Ishikawa (cell line): Measurements from ENCODE around the gene TEX29.

Source experiments
- CEBPB ChIP-seq: IDR thresholded peaks from 2 replicates; pipeline ENCODE4 v1.6.1; 2012
- CREB1 ChIP-seq: IDR thresholded peaks from 2 replicates; pipeline ENCODE4 v1.6.1; 2012; ENCODE audit warnings: low read depth
- EGR1 ChIP-seq: IDR thresholded peaks from 2 replicates; pipeline ENCODE4 v1.6.1; 2012
- EP300 ChIP-seq: IDR thresholded peaks from 2 replicates; pipeline ENCODE4 v1.6.1; 2012; ENCODE audit warnings: borderline replicate concordance
- FOXM1 ChIP-seq: IDR thresholded peaks from 2 replicates; pipeline ENCODE4 v1.6.1; 2012; ENCODE audit warnings: low read depth, borderline replicate concordance
- MAX ChIP-seq: IDR thresholded peaks from 2 replicates; pipeline ENCODE4 v1.6.1; 2012
- NFIC ChIP-seq: IDR thresholded peaks from 2 replicates; pipeline ENCODE4 v1.6.1; 2012
- RAD21 ChIP-seq: IDR thresholded peaks from 2 replicates; pipeline ENCODE4 v1.6.1; 2012; ENCODE audit warnings: low read depth
- REST ChIP-seq: IDR thresholded peaks from 2 replicates; pipeline ENCODE4 v1.6.1; 2012; ENCODE audit warnings: low read depth, mild to moderate bottlenecking
- TAF1 ChIP-seq: IDR thresholded peaks from 2 replicates; pipeline ENCODE4 v1.6.1; 2012; ENCODE audit warnings: low read depth, mild to moderate bottlenecking
- TCF12 ChIP-seq: IDR thresholded peaks from 2 replicates; pipeline ENCODE4 v1.6.1; 2012; ENCODE audit warnings: low read depth
- TEAD4 ChIP-seq: IDR thresholded peaks from 2 replicates; pipeline ENCODE4 v1.6.1; 2012
- USF1 ChIP-seq: IDR thresholded peaks from 2 replicates; pipeline ENCODE4 v1.6.1; 2012
- YY1 ChIP-seq: IDR thresholded peaks from 2 replicates; pipeline ENCODE4 v1.6.1; 2012; ENCODE audit warnings: low read depth
- ZBTB7A ChIP-seq: IDR thresholded peaks from 2 replicates; pipeline ENCODE4 v1.6.1; 2012; ENCODE audit warnings: low read depth

Gene TEX29

GRCh38 chr13:111380431-111380830 is 60.0 kb downstream of the TEX29 start:
- TF ChIP-seq EP300, result no peak
- no peak for TF ChIP-seq YY1
- no peak for TF ChIP-seq CREB1
- TF ChIP-seq CEBPB, result no peak
- no peak for TF ChIP-seq EGR1
- no peak for TF ChIP-seq FOXM1

GRCh38 chr13:111382411-111382810 is 62.0 kb downstream of the TEX29 start:
- TF ChIP-seq EP300, result no peak
- TF ChIP-seq EGR1, result no peak
- no peak for TF ChIP-seq REST
- no peak for TF ChIP-seq FOXM1
- no peak for TF ChIP-seq YY1

GRCh38 chr13:111382877-111383276 is 62.4 kb downstream of the TEX29 start:
- TF ChIP-seq RAD21 (no peak), YY1 (no peak), NFIC (no peak), CREB1 (no peak), TAF1 (no peak), USF1 (no peak), ZBTB7A (no peak), TCF12 (no peak), TEAD4 (no peak)

- TF ChIP-seq EGR1 (no peak), CREB1 (no peak), ZBTB7A (no peak), TEAD4 (no peak), RAD21 (no peak), YY1 (no peak), USF1 (no peak), TAF1 (no peak), FOXM1 (no peak), TCF12 (no peak), REST (no peak), NFIC (no peak), CEBPB (no peak), EP300 (no peak), MAX (no peak)
These were observed 63.4 kb downstream of the TEX29 start for GRCh38 chr13:111383591-111384440.

GRCh38 chr13:111384441-111385182 is 64.2 kb downstream of the TEX29 start:
- TF ChIP-seq CEBPB, result no peak
- TF ChIP-seq MAX, result no peak
- TF ChIP-seq EGR1, result no peak
- no peak for TF ChIP-seq TEAD4
- TF ChIP-seq TAF1, result no peak
- TF ChIP-seq TCF12, result no peak
- TF ChIP-seq NFIC, result no peak
- TF ChIP-seq USF1, result no peak
